Fibroblast of lung (primary cell): ENCODE results near the gene TTLL6.

Source experiments
- CTCF ChIP-seq, 2 donors: IDR thresholded peaks in 1 of 2; conservative IDR thresholded peaks in 1 of 2; 1 replicate in 1 of 2; 2 replicates in 1 of 2; pipeline ENCODE4 v1.5.1; 2011 to 2012; ENCODE audit warnings: low read length in 2 of 2, control low read depth in 1 of 2, inconsistent platforms in 1 of 2, low read depth in 1 of 2, mild to moderate bottlenecking in 1 of 2
- EZH2 ChIP-seq: IDR thresholded peaks from 2 replicates; pipeline ENCODE4 v1.5.1; 2012; ENCODE audit warnings: low read length, control low read depth, mild to moderate bottlenecking; ENCODE audit errors: missing control alignments

DNA sequence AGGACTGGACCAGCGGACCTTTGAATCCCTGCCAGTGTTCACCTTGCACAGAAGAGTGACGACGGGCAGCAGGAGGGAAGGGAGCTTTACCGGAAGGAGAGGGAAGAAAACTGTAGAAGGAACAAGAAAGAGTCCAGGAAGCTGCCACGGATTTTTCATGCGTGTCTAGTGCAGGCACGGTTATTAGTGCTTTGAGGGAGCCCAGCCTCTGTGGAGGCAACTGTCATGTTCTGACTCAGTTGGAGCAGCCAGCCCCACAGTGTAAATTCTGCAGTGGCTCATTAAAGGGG is 82.0 kb downstream of the TTLL6 start:
- TF ChIP-seq EZH2, result no peak
- TF ChIP-seq CTCF (conservative IDR thresholded peaks at IDR 0.05 in 1 of 2, IDR thresholded peaks at IDR 0.05 in 1 of 2; ENCODE audit: low read depth in 1 of 2, low read length in 2 of 2), result no peak
